ENCODE results near the gene CUX1. TPM values are rescaled to one million over a fixed set of nuclear protein-coding genes. Genes with fewer than 3 reads are reported as not detected.

Gene CUX1
- total RNA-seq, 1 experiment from 2014 or later, result 64.3 TPM

- H3K4me3 Mint-ChIP-seq, result no peak overlapping the region
- ATAC-seq, result no peak
- POLR2A ChIA-PET, result no interaction called here
- no peaks in the 10 kb centered on the region for H3K9me3 Mint-ChIP-seq
- peaks cover 16% of the 10 kb centered on the region for H3K36me3 Mint-ChIP-seq
- peak overlapping the region; percentile 92 for H3K27ac Mint-ChIP-seq
- peaks cover 44% of the 10 kb centered on the region for H3K4me1 Mint-ChIP-seq
- H3K27me3 Mint-ChIP-seq (ENCODE audit: low read depth), result no peaks in the 10 kb centered on the region
- CTCF ChIA-PET, result interaction anchor here (0.6 kb wide), 1 partner anchor 42 kb away, joined by 6 read pairs; no protein-coding TSS in a partner anchor
- no peak for DNase-seq (ENCODE audit: low spot score)
- TF ChIP-seq ZNF281 (CRISPR knock-in tag; IDR thresholded peaks at IDR 0.05), result no peak
- TF ChIP-seq MAX (CRISPR knock-in tag; IDR thresholded peaks at IDR 0.05), result no peak
- TF ChIP-seq PRRX2 (CRISPR knock-in tag; IDR thresholded peaks at IDR 0.05), result no peak
- TF ChIP-seq CREB1 (CRISPR knock-in tag; IDR thresholded peaks at IDR 0.05), result no peak
- TF ChIP-seq CBFB (CRISPR knock-in tag; IDR thresholded peaks at IDR 0.05; ENCODE audit: low read depth), result no peak
- TF ChIP-seq JAZF1 (CRISPR knock-in tag; IDR thresholded peaks at IDR 0.05), result no peak
- no peak for TF ChIP-seq KAT7 (CRISPR knock-in tag; IDR thresholded peaks at IDR 0.05; ENCODE audit: borderline replicate concordance)
- TF ChIP-seq SOX15 (CRISPR knock-in tag; IDR thresholded peaks at IDR 0.05), result no peak
- TF ChIP-seq ZNF423 (CRISPR knock-in tag; IDR thresholded peaks at IDR 0.05), result no peak
- no peak for TF ChIP-seq HMGXB4 (CRISPR knock-in tag; IDR thresholded peaks at IDR 0.05)
- TF ChIP-seq, protein P1, sequence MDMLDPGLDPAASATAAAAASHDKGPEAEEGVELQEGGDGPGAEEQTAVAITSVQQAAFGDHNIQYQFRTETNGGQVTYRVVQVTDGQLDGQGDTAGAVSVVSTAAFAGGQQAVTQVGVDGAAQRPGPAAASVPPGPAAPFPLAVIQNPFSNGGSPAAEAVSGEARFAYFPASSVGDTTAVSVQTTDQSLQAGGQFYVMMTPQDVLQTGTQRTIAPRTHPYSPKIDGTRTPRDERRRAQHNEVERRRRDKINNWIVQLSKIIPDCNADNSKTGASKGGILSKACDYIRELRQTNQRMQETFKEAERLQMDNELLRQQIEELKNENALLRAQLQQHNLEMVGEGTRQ (CRISPR knock-in tag; IDR thresholded peaks at IDR 0.05), result no peak
- no peak for TF ChIP-seq AR (CRISPR knock-in tag; IDR thresholded peaks at IDR 0.05)
- no peak for TF ChIP-seq GTF2I (CRISPR knock-in tag; conservative IDR thresholded peaks at IDR 0.05)
Observed at GRCh38 chr7:101913247-101913721, 95.9 kb downstream of the CUX1 start.

DNA sequence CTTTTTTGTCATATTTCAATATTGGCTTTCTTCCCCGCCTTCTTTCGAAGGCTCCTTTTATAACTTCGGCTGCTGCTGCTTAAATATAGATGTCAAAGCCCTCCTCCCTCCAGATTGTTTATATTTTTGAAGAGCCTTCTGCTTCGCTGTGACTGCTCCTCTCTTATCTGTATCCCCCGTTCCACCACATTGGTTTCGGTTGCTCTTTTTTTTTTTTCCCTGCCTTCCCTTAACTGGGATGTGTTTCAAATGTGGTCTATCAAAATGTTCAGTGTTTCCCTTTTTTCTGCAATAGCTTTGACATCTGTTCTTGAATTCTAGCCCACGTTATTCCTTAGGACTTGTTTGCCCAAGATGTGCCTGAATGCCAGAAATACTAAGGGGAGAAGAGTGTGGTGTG is 96.4 kb downstream of the CUX1 start:
- H3K27ac Mint-ChIP-seq, result peak overlapping the region; percentile 79
- ChIA-PET POLR2A (no interaction called here), CTCF (no interaction called here)
- H3K36me3 Mint-ChIP-seq, result peaks cover 16% of the 10 kb centered on the region
- DNase-seq (ENCODE audit: low spot score) (no peak), ATAC-seq (no peak)
- peaks cover 44% of the 10 kb centered on the region for H3K4me1 Mint-ChIP-seq
- no peak overlapping the region for H3K4me3 Mint-ChIP-seq
- H3K27me3 Mint-ChIP-seq (ENCODE audit: low read depth), result no peaks in the 10 kb centered on the region
- H3K9me3 Mint-ChIP-seq, result no peaks in the 10 kb centered on the region
- no peak for TF ChIP-seq MXD4 (CRISPR knock-in tag; IDR thresholded peaks at IDR 0.05; ENCODE audit: borderline replicate concordance)
- no peak for TF ChIP-seq SOX15 (CRISPR knock-in tag; IDR thresholded peaks at IDR 0.05)
- no peak for TF ChIP-seq KAT7 (CRISPR knock-in tag; IDR thresholded peaks at IDR 0.05; ENCODE audit: borderline replicate concordance)
- TF ChIP-seq ZNF396 (CRISPR knock-in tag; IDR thresholded peaks at IDR 0.05; ENCODE audit: borderline replicate concordance), result no peak
- TF ChIP-seq, protein P2, sequence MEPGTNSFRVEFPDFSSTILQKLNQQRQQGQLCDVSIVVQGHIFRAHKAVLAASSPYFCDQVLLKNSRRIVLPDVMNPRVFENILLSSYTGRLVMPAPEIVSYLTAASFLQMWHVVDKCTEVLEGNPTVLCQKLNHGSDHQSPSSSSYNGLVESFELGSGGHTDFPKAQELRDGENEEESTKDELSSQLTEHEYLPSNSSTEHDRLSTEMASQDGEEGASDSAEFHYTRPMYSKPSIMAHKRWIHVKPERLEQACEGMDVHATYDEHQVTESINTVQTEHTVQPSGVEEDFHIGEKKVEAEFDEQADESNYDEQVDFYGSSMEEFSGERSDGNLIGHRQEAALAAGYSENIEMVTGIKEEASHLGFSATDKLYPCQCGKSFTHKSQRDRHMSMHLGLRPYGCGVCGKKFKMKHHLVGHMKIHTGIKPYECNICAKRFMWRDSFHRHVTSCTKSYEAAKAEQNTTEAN (CRISPR knock-in tag; IDR thresholded peaks at IDR 0.05), result no peak
- TF ChIP-seq ATF1 (CRISPR knock-in tag; IDR thresholded peaks at IDR 0.05), result no peak
- no peak for TF ChIP-seq TEAD4 (CRISPR knock-in tag; IDR thresholded peaks at IDR 0.05)
- TF ChIP-seq, protein P1 (CRISPR knock-in tag; IDR thresholded peaks at IDR 0.05), result no peak
- TF ChIP-seq ATF6 (CRISPR knock-in tag; IDR thresholded peaks at IDR 0.05), result no peak
- TF ChIP-seq, protein P3, sequence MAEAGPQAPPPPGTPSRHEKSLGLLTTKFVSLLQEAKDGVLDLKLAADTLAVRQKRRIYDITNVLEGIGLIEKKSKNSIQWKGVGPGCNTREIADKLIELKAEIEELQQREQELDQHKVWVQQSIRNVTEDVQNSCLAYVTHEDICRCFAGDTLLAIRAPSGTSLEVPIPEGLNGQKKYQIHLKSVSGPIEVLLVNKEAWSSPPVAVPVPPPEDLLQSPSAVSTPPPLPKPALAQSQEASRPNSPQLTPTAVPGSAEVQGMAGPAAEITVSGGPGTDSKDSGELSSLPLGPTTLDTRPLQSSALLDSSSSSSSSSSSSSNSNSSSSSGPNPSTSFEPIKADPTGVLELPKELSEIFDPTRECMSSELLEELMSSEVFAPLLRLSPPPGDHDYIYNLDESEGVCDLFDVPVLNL (CRISPR knock-in tag; IDR thresholded peaks at IDR 0.05; ENCODE audit: borderline replicate concordance, low read depth), result no peak
- TF ChIP-seq NR2C2 (CRISPR knock-in tag; IDR thresholded peaks at IDR 0.05), result no peak
